SIG-M5 treated with dmso at 0.1 percent for 504 hours (cell line): Measurements from ENCODE around the gene PPP1R13L.

ENCODE experiments used
- DNase-seq: peaks from one replicate; lab custom pipeline; 2025; ENCODE audit not compliant: unreplicated experiment; lab: John Stamatoyannopoulos, UW

Gene PPP1R13L

DNA sequence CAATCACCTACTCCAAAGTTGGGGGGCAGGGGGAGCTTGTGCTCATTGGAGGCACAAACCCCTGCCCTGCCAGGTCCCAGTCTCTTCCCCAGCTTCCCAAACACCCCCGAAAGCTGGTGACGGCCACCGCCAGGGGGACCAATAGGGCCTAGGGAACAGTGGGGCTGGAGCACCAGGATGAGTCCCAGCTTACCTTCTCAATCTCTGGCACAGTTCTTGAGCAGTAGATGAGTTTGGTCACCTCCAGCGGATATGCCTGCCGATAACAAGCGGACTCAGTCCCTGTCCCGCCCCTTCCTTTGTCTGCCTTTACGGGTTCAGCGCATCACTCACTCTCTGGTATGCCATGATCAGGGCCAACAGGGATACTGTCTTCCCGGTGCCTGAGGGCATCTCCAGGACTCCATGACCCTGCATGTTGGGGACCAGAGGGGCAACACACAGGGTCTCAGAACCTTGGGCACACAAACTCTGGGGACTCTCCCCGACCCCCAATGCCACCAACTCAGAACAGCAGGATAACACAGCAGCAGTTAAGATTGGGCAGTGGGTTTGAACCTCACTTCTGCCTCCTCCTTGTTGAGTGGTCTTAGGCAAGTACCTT lies 36.0 kb downstream of the PPP1R13L start:
- no peak for DNase-seq

DNA sequence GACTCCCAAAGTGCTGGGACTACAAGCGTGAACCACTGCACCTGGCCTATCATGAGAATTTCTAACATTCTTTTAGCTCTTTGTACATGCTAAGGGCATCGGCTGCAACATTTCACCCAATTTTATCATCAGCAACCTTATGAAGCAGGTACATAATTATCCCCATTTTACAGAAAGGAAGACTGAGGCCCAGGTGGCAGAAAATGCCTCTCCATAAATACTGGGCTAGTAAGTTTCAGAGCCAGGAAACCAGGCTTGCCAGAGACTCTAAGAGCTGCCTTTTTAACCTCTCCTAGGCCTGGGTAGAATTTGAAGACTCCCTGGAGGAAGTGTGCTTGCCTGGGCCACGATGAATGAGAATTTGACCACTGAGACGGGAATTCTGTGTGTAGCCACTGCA lies 36.7 kb downstream of the PPP1R13L start:
- no peak for DNase-seq

DNA sequence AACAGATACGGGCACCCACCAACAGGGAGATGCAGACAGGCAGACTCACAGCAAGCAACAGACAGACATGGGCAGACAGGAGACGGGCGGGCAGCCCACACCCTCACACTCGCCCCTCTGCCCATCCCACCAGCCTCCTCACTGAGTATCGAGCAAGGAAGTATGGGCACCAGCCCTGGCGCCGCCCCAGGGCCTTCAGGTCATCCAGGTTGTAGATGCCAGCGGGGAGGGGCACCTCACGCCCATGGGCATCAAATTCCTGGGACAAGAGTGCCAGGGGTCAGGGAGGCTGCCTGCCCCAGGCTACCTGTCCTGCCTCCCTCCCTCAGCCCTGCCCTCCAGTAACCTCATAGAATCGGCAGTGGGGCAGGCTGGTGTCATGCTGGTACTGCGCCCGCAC lies 40.2 kb downstream of the PPP1R13L start:
- DNase-seq = no peak

DNA sequence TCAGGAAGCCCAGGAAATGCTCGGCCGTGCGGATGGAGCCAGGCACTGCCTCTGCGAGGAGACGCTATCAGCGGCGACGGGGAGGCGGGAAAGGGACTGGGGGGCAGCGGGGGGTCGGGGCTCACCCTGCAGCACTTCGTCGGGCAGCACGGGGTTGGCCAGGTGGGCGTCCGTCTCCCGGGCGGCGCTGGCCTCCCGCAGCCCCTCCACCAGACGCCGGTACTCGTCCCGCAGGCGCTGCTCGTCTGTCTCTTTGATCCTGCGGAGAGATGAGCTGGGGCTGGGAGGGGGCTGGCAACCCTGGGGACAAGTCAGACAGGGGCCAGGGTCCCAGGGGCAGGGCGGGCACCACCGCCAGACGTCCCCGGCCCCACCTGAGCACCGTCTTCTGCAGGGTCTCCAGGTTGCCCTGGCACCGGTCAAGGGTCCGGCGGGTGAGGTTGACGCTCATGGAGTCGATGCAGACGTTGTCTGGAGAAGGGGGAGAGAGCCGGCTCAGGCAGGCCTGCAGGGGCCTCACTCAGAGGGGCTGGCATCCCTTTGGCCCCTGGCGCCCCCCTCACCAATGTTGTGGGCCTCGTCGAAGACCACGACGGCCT lies 40.9 kb downstream of the PPP1R13L start:
- no peak for DNase-seq

DNA sequence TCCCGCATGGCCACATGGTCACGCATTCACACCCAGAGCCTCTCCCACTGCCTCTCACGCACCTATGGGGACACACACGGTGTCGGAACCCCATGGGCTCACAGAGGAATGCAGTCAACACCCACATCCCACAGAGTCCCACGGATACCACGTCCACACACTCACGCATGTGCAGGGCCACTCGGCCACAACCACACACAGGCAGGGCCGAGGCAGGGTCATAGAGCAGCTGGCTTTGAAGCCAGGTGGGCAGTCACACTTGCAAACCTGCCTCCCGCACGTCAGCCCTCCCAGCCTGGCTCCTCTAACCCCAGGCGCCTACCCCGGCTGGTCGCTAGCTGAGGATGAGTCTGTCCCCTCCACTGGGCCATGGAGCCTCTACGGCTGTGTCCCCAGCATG lies 42.6 kb downstream of the PPP1R13L start:
- DNase-seq = no peak

DNA sequence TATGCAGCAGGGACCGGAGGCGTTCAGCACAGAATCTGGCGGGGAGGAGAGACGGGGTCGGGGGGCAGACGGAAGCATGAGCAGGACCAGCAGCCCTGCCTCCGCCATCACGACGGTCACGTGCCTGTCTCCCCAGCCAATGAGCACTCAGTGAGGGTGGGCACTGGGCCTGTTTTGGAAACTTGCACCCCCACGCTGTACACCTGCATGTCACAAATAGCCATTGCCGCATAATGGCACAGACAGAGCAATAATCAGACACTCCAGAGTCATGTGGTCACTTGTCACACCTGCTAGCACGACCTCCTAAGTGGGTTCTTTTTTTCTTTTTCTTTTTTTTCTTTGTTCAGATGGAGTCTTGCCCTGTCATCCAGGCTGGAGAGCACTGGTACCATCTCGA lies 43.3 kb downstream of the PPP1R13L start:
- no peak for DNase-seq

DNA sequence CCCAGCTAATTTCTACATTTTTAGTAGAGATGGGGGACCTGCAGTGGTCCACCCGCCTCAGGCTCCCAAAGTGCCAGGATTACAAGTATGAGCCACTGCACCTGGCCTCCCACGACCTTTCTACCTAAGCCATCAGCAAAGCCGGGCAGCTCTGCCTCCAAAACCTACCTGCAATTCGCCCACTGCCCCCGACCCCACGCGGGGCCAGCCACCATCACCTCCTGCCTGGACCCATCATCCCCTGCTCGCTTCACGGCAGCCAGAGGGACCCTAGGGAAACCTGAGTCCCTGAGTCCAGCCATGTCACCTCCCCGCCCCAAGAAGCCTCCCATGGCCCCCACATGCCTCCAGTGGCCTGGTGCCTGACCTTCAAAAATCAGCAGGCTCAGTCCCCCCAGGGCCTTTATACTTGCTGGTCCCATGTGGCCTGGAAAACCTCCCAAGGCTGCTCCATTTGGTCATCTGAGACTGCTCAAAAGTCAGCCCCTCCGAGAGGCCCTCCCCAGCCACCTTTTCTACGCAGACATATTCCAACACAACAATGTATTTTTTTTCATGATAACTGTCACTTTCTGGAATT lies 46.6 kb downstream of the PPP1R13L start:
- no peak for DNase-seq

DNA sequence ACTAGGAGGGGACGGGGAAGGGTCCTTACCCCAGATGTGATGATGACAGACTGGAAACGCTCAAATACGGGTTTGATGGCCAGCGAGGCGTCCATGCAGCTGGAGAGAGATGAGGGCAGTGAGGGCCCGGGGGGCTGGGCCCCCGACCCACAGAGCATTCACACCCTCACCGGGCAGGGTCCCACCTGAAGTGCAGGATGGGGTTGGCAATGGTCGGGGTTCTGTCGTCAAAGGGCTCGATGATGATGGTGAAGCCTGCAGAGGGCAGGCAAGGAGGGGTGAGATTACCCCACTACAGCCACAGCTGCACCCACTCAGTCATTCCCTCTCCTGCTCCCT lies 47.5 kb downstream of the PPP1R13L start:
- DNase-seq = no peak

DNA sequence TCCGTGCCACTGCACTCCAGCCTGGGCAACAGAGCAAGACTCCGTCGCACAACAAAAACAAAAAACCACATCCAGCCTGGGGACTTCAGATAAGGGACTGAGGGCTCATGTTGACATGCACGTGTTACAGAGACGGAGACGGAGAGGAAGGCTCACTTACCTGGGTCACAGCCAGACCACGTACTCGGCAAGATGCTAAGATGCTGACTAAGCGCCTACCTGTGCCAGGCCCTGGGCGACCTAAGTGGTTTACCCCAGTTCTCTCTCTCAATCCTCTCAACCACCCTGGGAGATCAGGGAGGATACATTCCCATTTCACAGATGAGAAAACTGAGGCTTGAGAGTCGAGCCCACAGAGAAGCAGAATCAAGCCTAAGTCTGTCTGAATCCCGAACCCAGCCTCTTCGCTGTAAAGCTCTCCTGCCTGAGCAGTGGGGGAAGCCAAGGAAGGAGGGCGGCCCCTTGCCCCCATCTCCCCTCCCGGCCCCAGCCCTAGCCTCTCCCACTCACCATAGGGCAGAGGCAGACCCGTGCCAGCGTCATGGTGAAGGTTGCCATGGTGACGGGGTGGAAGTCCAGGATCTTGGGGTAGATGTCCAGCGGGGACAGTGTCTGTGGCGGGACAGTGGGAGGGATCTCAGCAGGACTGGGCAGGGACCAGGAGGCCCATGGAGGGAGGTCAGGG lies 48.0 kb downstream of the PPP1R13L start:
- DNase-seq = no peak

DNA sequence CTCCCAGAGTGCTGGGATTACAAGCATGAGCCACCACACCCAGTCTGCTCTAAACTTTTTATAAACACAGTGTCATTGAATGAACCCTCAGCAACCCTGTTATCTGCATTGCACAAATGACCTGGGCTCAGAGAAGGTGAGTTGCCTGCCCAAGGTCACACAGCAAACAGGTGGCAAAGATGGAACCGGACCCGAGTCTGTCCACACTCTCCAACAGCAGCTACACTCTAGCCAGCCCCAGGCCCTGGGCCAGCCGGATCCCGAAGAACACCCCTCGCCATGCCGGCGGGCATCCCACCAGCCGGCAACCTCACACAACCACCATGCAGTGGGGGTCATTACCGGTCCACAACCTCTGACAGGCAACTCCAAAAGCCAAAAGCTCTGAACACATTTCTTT lies 49.0 kb downstream of the PPP1R13L start:
- DNase-seq = no peak

DNA sequence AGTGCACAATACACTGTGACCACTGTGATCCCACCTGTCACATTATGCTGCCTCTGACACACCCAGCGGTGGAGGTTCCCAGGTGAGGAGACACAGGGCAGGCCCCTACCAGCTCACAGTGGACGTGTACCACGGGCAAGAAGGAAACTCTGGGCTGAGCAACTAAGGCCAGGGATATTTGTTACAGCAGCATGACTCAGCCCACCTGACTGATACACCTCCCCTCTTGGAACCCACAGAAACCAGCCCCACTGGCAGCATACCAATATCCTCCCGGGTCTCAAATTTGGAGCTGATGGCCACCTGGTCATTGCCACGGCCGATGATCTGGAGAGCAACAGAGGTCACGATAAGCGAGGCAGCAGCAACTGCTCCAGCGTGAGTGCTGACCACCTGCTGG lies 49.5 kb downstream of the PPP1R13L start:
- DNase-seq = no peak

DNA sequence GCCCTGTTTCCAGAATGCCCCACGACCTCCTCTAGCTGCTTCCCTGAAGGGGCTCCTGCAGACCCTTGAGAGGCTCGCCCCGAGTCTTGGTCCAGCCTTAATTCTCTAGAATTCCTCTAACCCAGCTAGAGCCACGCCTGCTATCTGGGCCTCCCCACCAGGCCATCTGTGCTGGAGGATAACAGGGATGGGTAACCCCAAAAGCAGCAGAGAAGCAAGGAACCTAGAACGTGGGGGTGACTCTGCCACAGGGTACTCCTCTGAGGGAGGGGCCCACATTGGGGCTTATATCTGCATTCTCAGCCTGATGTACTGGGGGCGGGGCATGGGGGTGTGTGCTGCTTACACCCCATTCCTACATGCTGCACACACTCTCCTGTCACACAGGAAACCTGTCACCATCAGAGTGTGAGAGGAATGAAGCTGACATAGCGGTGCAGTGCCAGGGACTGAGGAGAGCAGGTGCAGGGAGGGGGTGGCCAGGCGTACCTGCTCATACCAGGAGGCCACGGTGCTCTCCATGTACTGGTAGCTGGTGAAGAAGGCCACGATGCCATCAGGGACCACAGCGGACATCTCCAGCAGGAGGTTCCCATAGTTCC lies 50.5 kb downstream of the PPP1R13L start:
- no peak for DNase-seq

DNA sequence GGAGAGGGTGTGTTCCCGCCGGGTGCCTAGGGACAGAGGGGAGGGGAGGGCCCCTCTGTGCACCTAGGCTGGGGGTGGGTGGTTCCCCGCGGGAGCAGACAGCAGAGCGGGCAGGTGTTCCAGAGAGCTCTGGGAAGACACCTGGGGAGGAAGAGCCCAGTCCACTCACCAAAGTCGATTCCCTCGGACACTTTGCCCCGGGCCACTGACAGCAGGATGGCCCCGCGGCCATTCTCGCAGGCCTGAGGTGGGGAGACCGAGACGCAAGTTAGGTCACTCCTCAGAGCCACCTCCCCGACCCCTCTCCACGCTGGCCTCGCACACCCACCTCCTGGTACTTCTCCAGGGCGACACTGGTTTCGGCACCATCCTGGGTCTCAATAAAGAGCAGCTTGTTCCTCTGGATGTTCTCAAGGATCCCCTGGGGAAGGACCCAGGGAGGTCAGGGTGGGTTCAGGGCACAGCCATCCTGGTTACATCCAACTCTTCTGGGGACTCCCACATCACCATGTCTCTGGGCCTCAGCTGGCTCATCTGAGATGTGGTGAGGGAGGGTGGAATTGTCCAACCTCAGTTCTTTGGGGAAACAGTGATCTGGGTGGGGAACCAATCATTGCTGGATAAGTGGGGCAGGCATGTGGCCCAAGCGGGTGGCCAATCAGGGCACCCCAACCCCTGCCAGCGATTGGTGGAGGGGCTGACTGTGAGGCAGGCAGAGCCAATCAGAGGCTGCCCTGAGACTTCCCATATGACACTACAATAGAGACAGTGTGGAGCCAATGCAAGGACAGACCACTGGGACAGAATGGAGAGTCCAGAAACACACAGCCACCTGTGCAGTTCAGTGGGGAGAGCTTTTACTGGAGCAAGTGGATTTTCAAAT lies 51.7 kb downstream of the PPP1R13L start:
- no peak for DNase-seq

DNA sequence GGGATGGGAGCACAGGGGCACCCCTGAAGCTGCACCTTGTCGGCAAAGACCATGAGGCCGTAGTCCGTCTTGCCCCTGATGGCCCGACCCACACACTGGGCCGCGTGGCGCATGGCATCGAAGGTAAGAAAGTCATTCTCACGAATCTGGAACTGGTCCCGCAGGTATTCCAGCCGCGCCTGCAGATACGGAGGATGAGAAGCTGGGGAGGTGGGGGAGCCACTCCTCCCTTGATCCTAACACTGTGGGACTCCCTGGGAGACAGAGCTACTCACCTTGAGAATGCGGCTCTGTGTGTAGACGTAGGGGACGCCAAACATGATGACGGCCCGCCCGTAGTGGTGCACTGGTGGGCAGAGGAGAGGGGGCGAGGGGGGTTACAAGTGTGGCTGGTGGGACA lies 52.4 kb downstream of the PPP1R13L start:
- no peak for DNase-seq

DNA sequence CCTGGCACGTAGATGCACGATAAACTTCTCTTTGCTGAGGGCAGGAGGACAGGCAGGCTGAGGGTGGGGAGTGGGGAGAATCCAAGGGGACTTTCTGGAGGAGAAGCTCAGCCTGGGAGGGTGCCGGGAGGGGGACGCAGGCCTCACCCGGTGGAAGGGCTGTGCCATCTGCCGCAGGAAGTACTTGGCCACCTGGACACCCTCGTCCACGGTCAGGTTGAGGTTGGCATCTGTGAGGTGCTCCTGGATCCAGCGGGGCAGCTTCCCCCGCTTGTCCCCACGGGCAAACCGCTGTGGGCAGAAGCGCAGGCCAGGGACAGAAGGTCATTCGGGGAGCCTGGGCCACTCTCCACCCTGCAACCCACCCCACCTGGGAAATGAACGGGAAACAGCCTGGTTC lies 52.8 kb downstream of the PPP1R13L start:
- DNase-seq = no peak

DNA sequence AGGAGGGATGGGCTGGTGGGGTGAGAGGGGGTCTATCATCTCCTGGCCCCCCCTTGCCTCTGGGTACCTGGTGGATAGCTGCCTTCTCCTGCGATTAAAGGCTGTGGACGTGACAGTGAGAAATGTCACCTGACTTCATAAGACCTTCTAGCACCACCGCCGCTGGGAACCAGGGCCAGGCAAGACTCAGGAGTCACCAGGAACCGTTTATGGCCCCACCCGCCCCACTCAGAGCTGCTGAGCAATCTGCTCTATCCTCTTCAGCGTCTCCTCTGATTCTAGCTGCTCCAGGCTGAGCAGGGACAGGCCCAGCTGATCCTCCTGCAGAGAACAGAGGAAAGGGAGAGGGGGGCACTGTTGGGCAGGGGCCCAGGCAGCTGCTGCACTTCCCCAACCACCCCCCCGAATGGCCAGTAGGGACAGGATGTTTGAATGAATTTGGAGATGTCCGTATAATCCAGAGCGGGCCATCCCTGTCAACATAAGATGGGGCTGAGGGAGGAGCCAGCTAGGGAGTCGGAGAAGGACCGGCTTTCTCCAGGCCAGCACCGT lies 53.4 kb downstream of the PPP1R13L start:
- DNase-seq = no peak

DNA sequence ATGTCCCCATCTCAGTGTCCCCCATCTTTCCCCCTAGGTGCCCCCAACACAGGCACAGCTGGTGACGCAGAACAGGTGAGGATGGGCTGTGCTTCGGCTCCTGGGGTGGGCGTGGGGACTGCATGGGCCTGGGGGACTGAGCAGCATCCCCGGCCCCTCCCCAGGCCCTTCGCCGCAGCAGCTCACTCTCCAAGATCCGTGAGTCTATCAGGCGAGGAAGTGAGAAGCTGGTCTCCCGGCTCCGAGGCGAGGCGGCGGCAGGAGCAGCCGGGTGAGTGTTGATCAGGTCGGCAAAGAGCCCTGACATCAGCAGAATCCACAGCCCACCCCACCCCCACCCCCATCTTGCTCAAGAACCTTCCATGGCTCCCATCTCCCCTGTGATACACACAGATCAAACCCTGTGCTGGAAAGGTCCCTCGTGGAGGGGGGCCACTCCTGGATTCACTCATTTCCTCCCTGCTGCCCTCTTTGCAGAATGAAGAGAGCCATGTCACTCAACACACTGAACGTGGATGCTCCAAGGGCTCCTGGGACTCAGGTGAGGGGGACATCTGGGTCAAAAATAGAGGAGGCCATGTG lies 54.3 kb downstream of the PPP1R13L start:
- no peak for DNase-seq

DNA sequence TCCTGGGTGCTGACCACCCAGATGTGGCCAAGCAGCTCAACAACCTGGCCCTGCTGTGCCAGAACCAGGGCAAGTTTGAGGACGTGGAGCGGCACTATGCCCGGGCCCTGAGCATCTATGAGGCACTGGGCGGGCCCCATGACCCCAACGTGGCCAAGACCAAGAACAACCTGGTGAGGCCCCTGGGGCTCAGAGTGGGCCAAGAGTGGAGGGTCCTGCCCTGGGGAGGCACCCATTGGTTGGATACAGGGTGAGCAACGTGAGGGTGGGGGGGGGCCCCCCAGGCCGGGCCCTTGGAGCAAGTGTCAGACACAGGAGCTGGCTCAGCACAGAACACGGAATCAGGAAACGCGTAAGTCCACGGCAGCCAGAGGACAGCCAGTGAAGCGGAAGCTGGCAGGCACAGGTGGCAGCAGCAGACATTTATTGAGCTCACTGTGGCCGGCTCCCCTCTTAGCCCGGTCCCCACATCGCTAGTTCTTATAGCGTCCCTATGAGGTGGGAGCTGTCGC lies 55.4 kb downstream of the PPP1R13L start:
- DNase-seq = no peak

DNA sequence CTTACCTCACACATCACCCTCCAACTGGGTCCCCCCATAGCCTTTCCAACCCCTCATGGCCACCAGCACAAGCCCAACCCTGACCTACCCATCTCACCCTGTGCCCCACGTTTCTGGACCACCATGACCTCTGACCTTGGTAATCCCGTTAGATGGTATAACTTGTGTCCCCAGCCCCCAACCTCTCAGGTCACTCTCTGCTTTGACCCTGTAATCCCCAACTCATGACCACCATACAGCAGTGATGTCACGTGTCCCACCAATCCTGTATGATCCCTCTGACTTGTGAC lies 55.8 kb downstream of the PPP1R13L start:
- no peak for DNase-seq

DNA sequence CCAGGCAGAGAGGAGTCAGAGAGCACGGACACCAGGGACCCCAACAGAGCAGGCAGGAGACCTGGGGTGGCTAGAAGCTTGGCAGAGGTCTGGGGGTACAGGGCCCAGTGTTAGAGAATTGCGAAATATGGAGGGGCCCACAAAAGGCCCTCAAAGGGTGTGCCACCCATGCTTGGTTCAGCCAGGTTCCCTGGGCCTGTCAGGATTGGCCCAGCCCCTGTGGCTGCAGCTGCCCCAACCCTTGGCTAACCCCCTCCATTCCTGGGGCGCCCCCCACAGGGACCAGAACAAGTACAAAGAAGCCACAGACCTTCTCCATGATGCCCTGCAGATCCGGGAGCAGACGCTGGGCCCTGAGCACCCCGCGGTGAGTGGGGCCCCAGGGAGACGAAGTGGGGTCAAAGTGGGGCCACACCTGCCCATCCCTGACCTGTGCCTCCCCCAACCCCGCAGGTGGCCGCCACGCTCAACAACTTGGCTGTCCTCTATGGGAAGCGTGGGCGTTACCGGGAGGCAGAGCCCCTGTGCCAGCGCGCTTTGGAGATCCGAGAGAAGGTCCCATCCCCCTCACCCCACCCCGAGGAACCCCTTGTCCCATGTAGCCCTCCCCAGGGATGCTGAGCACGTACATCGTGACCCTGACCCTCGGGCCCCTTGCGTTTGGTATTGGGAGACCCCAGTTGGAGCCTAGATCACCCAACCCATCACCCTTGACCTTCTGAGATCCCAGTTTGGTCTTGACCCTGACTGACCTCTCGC lies 56.3 kb downstream of the PPP1R13L start:
- no peak for DNase-seq
